Brain pericyte (primary cell): ENCODE results near the gene SHROOM4.

Experiments
- DNase-seq: peaks from one replicate; pipeline ENCODE4 v3.0.0-alpha.2; 2012; ENCODE audit warnings: low read depth, low spot score

Gene SHROOM4, protein sequence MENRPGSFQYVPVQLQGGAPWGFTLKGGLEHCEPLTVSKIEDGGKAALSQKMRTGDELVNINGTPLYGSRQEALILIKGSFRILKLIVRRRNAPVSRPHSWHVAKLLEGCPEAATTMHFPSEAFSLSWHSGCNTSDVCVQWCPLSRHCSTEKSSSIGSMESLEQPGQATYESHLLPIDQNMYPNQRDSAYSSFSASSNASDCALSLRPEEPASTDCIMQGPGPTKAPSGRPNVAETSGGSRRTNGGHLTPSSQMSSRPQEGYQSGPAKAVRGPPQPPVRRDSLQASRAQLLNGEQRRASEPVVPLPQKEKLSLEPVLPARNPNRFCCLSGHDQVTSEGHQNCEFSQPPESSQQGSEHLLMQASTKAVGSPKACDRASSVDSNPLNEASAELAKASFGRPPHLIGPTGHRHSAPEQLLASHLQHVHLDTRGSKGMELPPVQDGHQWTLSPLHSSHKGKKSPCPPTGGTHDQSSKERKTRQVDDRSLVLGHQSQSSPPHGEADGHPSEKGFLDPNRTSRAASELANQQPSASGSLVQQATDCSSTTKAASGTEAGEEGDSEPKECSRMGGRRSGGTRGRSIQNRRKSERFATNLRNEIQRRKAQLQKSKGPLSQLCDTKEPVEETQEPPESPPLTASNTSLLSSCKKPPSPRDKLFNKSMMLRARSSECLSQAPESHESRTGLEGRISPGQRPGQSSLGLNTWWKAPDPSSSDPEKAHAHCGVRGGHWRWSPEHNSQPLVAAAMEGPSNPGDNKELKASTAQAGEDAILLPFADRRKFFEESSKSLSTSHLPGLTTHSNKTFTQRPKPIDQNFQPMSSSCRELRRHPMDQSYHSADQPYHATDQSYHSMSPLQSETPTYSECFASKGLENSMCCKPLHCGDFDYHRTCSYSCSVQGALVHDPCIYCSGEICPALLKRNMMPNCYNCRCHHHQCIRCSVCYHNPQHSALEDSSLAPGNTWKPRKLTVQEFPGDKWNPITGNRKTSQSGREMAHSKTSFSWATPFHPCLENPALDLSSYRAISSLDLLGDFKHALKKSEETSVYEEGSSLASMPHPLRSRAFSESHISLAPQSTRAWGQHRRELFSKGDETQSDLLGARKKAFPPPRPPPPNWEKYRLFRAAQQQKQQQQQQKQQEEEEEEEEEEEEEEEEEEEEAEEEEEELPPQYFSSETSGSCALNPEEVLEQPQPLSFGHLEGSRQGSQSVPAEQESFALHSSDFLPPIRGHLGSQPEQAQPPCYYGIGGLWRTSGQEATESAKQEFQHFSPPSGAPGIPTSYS (N-terminal part only)

DNA sequence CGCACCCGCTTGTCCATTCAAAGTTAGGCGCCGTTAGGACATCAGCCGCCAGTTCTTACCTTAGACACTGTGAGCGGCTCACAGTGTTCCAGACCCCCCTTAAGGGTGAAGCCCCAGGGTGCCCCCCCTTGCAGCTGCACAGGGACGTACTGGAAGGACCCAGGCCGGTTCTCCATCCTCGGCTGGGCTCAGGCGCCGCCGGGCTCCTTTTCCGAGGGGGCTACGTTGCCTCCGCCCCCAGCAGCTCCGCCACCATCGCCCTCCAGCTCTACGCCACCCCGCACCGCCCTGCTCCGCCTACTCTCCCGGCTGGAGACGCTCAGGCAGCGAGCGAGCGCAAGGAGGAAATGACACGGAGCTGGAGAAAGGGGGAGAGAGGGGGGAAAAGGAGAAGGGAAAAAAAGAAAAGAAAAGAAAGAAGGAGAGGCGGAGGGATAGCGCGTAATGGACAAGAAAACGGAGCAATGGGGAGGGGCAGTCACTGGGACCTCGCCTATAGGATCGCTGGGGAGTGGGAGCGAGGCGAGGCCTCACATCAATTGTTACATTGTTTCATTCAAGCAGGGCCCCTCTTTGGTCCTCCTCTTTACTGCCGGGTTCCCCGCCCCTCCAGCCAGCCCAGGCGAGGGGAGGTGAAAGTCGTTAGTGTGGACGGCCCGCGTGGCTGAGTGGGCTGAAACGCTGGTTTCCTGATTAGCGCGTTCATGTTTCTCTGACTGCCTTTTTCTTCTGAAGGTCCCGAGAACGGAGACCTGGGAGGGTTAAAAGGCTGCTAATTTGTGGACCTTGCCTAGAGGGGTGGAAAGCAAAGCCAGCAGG is at the start of gene SHROOM4:
Gene SHROOM4 (minus strand): TSS at position 352 of the 819 bp plus-strand sequence. CDS start 176 bp downstream, at position 176.
- no peak for DNase-seq

DNA sequence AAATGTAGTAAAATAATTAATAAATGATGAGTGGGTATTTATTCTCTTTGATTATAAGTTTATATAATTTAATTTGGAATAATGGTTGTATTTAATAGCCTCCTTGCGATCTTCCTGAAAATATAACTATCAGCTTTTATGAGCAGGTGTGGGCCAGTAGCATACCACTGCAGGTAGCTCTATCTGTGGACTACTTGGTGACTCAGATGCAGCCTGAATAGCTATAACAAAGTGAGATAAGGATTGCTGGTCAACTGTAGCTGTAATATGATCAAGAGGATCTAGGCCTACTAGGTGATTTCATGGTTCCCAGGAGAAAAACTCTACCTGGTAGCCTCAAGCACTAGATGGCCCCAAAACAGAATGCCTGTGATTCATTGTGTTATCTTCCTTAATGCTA is 49.5 kb upstream of the SHROOM4 start:
- DNase-seq, result no peak

DNA sequence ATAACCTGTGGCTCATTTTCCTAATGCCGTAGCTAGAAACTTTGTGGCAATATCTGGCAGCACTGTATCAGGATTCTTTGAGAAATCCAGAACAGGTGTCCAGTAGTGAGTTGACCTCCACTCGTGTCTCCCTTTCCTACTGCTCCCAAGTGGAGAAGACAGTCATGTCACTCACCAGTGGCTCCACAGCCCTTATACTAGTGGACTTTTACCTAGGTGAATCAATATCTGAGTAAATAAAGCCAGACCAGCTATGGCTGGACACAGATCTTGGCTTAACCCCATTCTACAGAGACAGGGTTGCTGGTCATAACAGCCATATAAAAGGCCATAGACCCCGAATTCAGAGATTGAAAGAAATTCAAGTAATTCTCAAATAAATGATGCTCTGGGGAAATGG is 46.5 kb upstream of the SHROOM4 start:
- no peak for DNase-seq

DNA sequence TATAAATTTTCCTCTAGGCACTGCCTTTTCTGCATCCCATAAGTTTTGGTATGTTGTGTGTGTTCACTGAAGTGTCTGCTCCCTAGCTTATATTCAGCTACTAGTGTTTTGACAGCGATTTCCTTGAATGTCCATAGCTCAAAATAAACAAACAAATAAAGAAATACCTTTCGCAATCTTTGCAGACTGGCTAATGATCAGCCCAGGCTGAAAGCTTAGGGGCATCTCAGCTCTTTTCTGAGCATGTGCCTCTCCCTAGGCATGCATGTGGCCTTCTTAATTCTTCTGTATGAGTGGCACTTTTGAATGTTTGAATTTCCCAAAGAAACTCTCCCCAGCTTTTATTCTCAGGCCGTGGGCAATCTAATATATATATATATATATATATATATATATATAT is 44.6 kb upstream of the SHROOM4 start:
- no peak for DNase-seq

DNA sequence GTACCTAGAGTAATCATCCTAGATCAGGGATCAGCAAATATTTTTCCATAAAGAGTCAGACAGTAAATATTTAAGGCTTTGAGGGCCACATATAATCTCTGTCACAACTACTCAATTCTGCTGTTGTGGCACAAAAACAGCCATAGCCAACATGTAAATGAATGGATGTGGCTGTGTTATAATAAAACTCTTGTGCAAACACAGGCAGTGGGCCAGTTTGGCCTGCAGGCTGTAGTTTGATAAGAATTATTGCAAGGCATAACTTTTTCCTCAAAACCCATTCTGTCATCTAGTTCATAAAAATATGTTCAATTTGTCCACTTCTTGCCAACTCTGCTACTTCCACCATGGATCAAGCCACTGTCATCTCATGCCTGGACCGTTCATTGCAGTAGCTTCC is 39.4 kb upstream of the SHROOM4 start:
- DNase-seq, result no peak

DNA sequence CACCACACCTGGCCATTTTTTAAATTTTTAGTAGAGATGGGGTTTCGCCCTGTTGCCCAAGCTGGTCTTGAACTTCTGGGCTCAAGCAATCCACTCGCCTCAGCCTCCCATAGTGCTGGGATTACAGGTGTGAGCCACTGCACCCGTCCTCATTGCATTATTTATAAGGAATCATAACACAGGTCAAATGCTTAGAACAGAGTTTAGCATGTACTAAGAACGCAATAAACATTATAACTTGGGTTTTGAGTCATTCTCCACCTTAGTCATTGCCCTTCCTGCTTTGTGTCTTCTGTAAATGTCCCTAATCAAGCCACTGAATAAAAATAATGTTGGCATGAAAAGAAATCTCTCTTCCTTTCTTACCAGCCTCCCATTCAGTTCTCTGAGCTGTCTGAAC is 38.5 kb upstream of the SHROOM4 start:
- DNase-seq, result no peak

DNA sequence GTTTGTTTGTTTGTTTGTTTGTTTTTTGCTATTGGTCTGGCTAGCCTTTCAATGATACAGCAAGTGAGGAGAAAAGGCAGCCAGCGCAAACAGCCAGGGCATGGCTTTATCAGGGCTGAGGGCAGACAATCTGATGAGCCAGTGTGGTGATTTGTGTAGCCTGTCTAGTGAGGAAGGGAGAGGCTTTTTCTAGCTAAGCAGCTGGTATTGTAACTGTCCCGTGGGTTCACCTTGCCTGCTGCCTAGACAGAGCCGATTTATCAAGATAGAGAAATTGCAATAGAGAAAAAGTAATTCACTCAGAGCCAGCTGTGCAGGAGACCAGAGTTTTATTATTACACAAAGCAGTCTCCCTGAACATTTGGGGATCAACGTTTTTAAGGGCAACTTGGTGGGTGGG is 28.2 kb upstream of the SHROOM4 start:
- DNase-seq, result no peak

DNA sequence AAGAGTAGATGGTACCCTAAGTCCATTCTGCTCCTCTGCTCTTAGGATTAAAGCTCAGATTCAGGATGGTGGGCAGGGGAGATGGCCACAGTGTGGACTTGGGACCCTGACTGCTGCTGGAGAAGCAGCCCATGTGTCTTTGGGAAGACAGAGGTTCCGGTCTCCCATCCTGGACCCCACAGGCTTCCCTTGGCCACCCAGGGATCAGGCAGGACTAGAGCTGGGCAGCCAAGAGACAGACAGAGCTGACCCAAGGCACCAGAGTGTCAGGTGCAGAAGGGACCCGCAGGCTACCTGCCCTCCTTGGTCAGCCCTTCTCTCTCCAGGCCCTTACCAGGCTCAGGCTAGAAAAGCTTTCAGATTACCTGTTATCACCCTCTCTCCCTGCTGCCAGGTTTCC is 25.7 kb upstream of the SHROOM4 start:
- no peak for DNase-seq

DNA sequence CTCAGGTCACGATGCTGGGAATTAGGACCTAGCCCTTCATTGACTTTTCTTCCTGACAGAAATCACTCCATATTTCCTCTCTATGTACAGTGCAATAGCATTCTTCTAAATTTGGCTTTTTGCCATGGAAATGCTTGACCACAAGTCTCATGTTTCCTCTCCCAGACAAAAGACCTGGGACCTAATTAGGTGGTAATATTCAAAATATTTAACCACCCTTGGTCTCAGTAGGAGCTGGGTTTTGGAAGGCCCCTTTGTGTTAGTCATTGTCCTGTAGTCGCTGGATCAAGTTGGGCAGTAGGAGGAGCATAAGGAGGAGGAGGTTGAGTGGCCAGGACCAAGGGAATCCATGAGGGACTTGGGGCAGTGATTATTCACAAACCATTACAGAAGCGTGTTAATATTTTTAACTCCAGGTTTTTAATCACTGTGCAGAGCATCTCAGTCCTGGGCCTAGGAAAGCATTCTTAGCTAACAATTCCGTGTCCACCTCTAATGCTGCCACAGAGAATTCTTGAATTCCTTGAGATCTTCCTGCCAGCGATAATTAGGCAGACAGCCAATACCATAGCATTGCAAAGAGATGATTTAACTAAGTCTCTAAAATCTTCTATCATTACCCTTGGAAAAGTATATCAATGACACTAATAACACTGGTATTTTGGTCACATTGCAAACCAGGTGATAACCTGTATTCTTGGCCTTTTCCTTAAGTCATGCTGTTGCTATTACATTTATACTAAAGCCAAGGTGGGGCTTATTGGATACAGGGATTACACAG is 25.0 kb upstream of the SHROOM4 start:
- DNase-seq, result no peak

DNA sequence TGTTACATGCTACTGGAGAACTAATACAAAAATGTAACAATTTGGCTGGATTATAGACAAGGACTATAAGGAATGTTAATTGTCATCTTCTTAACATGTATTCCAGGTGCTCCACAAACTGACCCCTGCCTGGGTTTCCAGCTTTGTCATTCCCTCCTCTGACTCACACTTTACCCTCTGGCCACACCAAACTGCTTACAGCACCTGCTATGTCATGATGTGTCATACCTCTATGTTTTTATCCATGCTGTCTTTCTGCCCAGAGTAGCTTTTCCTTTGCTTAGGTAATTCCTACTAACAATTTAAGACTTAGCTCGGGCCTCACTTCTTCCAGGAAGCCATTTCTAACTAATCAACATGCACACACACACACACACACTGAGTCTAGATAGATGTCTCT is 14.0 kb upstream of the SHROOM4 start:
- no peak for DNase-seq

DNA sequence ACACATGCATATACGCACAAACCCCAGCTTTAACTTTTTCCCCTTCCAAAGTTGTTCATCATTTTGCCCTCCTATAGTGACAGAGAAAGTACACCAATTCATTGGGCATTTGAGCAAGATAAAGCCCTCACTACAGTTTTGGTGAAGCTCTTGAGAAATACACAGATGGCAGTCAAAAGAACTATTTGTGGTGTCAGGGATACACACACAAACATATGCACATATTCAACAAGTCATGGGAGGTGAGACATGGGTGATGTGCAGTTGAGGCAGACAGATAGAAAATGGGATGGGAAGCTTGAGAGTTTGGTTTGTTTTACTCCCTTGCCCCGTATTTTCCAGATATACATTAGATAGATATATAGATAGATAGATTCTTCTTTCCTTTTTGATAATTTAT is 11.8 kb upstream of the SHROOM4 start:
- no peak for DNase-seq

DNA sequence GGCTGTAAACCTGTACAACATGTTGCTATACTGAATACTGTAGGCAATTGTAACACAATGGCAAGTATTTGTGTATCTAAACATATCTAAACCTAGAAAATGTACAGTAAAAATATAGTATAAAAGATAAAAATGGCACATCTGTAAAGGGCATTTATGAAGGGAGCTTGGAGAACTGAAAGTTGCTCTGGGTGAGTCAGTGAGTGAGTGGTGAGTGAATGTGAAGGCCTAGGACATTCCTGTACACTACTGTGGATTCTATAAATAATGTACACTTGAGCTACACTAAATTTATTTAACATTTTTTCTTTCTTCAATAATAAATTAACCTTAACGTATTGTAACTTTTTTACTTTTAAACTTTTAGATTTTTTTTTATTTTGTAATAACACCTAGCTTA is 5.0 kb upstream of the SHROOM4 start:
- DNase-seq, result no peak

DNA sequence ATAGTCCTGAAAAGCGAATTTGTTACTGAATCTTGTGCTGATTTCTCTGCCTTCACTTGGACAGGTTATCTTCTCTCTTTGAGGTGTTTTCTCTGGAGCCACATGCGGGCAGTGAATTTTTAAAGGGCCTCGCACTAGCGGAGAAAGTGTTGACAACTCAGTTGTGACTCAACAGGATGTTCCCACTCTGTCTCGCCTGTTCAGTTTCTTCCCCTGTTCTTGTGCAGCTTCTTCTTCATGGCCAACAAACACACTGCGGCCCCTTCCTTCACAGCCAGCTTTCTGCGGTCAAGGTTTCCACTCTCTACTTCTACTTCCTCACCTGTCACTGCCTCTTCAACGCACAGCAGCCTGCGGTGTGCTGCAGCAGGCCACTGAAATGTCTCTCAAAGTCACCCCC is 1.1 kb upstream of the SHROOM4 start:
- DNase-seq, result no peak

DNA sequence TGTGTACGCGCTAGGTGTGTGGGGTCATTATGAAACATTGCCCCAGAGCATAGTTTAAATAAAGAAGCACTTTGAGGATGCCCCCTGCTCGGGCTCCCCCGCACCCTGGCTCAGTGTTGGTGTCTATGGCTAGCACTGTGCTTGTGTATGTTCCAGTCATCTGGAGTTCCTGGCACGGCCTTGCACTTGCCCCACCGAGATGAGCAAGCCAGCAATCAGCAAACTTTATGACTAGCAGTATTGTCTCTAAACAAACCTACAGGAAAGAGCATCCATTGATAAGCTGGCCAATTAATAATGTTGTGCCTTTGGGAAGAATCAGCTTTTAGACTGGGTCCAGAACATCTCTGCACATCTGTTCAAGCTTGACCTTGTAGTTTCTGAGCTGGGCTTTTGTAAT is 707 bp upstream of the SHROOM4 start:
- no peak for DNase-seq

DNA sequence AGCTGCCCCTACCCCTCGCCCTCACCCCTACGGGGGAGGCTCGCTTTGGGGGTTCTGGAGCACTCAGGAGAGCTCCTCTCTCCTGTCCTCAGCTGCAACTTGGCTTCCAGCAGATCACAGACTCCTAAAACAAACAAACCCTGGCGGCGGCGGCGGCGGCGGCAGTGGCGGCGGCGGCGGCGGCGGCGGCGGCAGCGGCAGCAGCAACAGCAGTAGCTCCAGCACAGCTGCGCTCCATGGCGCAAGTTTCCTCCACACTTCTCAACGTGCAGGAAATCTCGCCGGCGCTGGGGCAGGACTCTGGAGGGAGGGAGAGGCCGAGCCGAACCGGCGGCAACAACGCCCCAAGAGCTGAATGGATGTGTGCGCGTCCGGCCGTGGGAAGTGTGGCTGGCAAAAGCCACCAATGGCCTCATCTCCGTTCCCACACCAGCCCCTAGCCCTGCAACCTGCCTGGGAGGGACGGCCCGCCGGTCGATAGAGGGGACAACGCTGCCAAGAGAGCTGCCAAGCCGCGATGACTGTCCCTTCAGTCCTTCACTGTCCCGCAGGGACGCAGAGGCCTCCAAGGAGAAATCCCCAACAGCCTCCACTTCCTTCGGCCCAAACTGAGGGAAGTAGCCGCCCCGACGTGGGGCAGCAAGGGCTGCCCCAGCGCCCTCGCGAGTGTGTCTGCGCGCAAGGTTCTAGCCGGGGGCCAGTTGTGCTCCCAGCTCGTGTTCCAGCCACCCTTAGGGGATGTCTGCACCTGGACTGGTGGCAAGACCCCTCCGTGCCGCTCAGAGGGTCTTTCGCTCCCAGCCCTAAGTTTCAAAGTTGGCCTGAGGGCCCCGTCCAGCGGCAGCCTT is 775 bp downstream of the SHROOM4 start:
- no peak for DNase-seq

DNA sequence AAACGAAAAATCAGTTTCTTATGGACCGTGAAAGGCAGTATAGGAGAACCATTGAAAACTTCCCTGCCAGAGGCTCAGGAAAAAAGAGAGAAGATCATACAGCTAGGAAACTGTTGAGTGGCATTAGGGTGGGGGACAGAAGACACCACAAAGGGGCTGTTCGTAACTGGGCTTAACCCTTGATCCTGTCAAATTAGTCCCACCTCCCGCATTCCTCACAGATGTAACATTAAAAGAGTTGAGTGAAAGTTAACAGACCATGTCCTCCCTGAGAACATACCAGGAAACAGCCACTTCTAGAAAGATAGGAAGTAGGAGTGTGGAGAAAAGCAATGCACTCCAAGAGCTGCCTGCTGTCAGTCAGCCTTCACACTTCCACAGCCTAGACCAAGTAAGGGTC is 8.7 kb downstream of the SHROOM4 start:
- no peak for DNase-seq

DNA sequence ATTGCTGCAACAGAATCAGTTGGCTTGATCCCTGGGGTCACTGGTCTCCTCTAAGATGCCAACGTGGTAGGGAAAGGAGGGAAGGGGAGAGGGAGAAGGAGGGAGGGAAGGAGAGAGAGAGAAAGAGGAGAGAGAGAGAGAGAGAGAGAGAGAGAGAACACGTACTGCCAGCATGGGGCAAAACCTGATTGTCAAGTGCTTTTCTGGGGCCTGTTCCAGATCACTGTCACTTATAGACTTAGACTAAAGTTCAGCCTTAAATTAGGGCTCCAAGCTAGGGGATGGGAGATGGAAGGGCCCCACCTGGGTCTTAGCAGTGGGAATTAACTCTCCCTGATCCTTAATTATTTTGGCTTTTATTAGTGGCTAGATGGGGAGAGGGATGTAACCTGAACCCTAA is 12.9 kb downstream of the SHROOM4 start:
- DNase-seq, result no peak

DNA sequence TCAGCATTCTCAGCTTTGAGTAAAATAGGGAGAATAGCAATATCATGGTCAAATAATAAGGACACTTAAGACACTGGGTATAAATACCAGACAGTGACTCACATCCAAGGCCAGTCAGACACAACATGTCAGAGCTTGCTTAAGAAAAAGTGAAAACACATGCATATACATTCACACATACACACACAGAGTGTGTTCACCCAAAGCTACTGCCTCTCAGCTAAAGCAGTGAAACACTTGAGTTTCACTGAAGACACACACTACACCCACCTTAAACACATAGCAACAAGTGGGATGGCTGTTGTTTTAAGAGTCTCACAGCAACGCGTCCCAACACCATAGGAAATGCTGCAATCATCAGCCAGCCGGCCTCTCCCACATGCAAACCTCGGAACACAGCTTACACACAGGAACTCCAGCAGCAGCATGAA is 14.4 kb downstream of the SHROOM4 start:
- DNase-seq, result no peak

DNA sequence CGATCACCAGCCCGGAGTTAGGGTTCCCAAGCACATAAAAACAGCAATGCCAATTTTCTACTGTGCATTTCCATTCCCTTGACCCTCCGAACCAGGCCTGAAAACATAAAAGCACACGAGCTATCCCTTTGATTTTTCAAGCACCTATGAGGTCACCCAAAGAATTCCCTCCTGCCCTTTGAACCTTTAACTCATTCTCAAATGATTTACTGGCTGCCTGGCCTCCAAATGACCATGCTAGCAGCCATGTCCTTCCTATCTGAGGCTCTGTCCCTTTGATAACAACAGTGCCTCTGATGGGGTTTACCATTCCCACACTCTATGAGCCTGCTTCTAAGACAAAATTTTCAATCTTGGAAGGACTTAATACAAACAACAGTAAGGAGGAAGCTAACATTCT is 15.2 kb downstream of the SHROOM4 start:
- DNase-seq, result no peak
